Neural progenitor cell (in vitro differentiated cells): ENCODE data around the gene VTA1.

ENCODE experiments used
- CTCF ChIP-seq: fragments of 200-600 bp; sonication (generic); IDR thresholded peaks from 2 replicates; pipeline ENCODE4 v1.5.1; 2017; ENCODE audit warnings: antibody characterized with exemption, mild to moderate bottlenecking
- EZH2 ChIP-seq: fragments of 200-600 bp; sonication (generic); IDR thresholded peaks from 2 replicates; pipeline ENCODE4 v1.6.1; 2017; ENCODE audit warnings: antibody characterized with exemption, mild to moderate bottlenecking, moderate library complexity

DNA sequence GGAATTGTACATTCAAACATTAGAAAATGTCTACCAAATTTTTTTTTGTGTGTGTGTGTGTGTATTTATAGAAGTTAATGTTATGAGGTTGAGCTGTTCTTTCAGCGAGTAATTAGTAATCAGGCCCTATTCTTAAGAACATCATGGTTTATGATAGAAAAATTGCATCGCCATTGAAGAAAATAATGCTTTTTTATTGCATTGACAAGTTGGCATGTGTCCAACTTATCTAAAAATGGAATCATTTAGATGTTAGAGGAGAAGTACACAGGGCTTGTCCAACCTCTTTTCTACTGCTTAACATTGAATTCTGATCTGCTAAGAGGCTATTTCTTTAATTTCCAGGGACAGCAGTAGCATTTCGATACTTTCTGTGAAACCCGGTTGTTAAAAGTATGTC, 93.1 kb downstream of the VTA1 start:
- TF ChIP-seq CTCF (no peak), EZH2 (no peak)
